HL-60/S4 (cell line): Measurements from ENCODE around the gene OR6C4.
"Not testable (repeated sequence)": the region's sequence is repeated elsewhere in the genome, so short reads cannot be mapped to it uniquely, and the experiment has no call there.

Experiments used
- in situ Hi-C: fragments of 300-500 bp; cut with MboI; formaldehyde crosslinking; loops from 2 replicates; pipeline ENCODE4 v1.14.3; 2022; ENCODE audit warnings: low sequenced_read_pairs

The OR6C4 gene

DNA sequence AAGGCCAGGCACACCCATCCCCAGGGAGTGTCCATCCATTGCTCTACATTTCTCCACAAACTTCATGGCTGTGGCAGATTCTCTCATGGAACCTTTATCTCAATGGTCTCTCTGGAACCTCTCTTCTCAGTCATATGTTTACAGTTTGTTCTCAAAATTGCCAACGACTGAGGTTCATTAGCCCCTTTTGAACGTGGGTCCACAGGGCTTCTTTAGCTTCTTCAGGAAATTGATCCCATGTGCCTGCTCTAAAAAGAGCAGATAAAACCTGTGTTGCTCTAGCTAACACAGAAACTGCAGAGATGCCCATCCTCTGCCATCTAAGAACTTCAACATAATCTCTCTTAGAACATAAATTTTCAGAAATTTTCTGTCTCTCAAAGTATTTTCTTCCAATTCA, at the start of gene OR6C4:
TSS of gene OR6C4 (plus strand) at position 301 of the 400 bp plus-strand sequence. CDS start 1,625 bp downstream, outside the sequence.
- in situ Hi-C loops, result no loop called here

- in situ Hi-C loops, result no loop called here
Observed at GRCh38 chr12:55499810-55500252, 49.6 kb upstream of the OR6C4 start.

DNA sequence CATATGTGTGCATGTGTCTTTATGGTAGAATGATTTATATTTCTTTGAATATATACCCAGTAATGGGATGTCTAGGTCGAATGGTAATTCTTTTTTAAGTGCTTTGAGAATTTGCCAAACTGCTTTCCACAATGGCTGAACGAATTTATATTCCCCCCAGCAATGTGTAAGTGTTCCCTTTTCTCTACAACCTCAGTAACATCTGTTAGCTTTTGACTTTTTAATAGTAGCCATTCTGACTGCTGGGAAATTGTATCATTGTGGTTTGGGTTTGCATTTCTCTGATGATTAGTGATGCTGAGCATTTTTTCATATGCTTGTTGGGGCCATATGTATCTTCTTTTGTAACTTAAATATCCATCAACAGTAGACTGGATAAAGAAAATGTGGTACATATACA, 47.8 kb upstream of the OR6C4 start:
- in situ Hi-C loops, result no loop called here

GRCh38 chr12:55515696-55516095, 33.7 kb upstream of the OR6C4 start:
- in situ Hi-C loops, result no loop called here

GRCh38 chr12:55516391-55516790, 33.0 kb upstream of the OR6C4 start:
- in situ Hi-C loops, result no loop called here

GRCh38 chr12:55548235-55548634, 1.2 kb upstream of the OR6C4 start:
- in situ Hi-C loops, result not testable (repeated sequence)

DNA sequence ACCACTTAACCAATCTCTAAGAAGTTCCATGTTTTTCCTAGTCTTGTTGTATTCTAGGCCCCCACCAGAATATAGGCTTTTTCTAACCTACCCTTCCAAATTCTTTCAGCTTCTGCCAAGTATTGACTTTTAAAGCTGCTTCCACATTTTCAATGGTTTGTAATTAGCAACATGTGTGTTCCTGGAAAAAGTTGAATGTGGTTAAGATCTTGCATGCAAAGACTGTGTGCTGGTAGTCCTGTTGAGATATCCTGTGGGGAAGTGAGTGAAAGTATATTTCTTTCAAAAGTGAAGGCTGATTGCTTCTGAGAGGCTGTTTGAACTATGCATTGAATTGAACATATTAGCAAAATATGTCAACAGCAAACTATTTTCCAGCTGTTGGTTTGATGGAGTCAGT, 646 bp upstream of the OR6C4 start:
- in situ Hi-C loops, result no loop called here

DNA sequence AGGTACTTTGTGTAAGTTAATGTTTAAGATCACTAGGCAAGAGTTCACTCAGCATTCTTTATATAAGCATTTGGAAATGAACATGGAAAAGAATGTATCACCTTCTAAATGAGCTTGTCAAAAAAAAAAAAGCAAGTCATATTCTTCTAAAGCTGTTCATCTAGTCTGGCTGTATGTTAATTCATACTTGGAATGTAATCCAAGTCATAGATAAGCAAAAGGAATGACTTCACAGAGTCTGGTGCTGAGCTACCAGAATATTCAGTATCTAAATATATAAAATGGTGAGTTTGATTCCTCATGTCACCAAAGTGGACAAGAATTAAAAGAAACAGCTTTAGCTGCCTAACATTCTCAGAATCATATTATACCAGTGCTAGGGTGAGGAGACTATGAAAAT, 4.9 kb downstream of the OR6C4 start:
- in situ Hi-C loops, result no loop called here

DNA sequence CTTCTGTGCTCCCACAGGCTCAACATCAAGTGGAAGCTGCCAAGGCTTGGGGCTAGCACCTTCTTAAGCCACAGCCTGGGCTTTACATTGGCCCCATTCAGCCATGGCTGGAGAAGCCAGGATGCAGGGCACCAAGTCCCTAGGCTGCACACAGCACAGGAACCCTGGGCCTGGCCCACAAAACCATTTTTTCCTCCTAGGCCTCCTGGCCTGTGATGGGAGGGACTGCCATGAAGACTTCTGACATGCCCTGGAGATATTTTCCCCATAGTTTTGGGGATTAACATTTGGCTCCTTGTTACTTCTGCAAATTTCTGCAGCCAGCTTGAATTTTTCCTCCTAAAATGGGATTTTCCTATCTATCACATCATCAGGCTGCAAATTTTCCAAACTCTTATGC, 20.7 kb downstream of the OR6C4 start:
- in situ Hi-C loops, result not testable (repeated sequence)

- in situ Hi-C loops, result not testable (repeated sequence)
Observed at GRCh38 chr12:55570689-55571088, 21.3 kb downstream of the OR6C4 start.

DNA sequence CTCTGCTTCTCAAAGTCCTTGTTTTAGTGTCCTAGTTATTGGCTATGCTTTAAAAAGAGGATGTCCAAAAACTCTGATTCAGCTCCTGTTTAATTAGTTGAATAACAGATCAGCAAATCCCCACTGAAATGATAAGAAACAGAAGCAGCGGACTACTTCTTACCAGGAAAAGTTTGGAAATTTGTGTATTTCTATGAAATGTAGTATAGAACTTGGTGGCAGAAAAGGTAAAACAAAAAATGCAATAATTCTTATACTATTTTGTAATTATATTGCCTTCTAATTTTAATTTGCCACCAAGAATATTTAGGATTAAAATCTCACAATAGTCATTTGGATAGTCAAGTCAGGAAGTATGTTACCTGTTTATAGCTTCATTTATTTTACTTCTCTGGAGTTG, 22.8 kb downstream of the OR6C4 start, which contains the start of gene OR2AP1:
TSS of gene OR2AP1 (plus strand) at position 301 of the 400 bp plus-strand sequence. CDS start 1,947 bp downstream, outside the sequence.
- in situ Hi-C loops, result no loop called here

DNA sequence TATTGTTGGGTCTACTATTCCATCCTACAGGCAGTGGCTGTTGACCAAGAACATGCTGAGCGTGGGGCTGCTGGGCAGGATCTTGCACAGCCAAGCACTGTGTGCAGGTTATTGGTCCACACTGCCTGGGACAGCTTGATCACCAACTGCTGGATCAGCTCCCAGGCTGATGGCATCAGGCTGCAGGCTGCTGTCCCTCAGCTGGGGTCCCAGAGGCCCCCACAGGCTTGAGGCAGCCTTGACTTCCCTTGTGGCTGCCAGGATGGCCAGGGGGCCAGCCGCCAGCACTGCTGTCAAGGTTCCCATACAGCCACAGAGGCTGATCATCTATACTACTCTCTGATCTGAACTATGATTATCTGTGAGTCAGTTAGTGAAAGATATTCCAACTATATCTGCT, 32.7 kb downstream of the OR6C4 start:
- in situ Hi-C loops, result no loop called here

DNA sequence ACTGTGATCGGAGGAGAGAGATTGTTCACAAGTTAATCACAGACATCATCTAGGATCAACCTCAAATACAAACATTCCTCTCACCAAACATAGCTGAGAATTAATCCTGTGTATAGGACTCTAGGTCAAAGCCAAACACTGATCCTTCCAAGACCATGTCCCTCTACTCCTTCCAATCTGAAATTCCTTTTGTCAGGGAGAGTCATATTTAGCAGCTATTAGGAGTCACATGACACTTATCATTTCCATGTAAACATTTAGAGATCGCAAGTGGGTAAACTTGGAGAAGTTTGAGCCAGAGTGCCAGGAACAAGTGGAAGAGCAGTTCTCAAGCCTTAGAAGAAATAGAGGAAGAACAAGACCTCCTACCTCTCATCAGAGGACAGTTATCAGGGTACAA, 36.4 kb downstream of the OR6C4 start:
- in situ Hi-C loops, result no loop called here

DNA sequence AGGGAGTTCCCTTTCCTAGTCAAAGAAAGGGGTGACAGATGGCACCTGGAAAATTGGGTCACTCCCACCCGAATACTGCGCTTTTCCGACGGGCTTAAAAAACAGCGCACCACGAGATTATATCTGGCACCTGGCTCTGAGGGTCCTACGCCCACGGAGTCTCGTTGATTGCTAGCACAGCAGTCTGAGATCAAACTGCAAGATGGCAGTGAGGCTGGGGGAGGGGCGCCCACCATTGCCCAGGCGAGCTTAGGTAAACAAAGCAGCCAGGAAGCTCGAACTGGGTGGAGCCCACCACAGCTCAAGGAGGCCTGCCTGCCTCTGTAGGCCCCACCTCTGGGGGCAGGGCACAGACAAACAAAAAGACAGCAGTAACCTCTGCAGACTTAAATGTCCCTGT, 40.8 kb downstream of the OR6C4 start:
- in situ Hi-C loops, result not testable (repeated sequence)
